ENCODE results near the gene CEP104. TPM values are rescaled to one million over a fixed set of nuclear protein-coding genes. Genes with fewer than 3 reads are reported as not detected.

Gene CEP104
- total RNA-seq, 1 donor from 2014 or later = 40.3 TPM

GRCh38 chr1:3775490-3776230, 81.4 kb downstream of the CEP104 start:
- no peak overlapping the region for H3K27ac Mint-ChIP-seq (ENCODE audit: unreplicated experiment)
- no peak for TF ChIP-seq CTCF (IDR thresholded peaks at IDR 0.05; ENCODE audit: unreplicated experiment)
- peak; percentile 31 for DNase-seq (ENCODE audit: low spot score)

DNA sequence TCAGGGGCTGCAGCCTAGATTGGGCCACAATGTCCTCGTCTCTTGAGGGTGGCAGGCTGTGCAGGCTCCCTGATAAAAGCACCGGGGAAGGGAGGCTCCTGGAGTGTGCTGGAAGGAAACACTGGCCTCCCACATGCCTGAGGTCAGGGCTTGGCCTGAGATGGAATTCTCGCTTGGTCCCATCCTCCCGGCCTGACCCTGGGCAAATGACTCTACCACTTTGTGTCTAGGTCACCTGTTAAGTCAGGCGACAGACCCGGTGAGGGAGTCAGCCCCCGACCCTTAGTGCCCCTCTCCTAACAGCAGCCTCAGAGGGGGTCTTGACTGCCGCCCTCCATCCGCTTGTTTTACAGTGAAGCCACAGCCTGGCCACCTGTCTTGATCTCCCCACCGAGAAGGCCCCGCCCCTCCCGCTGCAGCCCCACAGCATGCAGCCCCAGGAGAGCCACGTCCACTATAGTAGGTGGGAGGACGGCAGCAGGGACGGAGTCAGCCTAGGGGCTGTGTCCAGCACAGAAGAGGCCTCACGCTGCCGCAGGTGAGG, 82.0 kb downstream of the CEP104 start:
- H3K4me3 Mint-ChIP-seq (ENCODE audit: unreplicated experiment) = no peak overlapping the region
- H3K4me1 Mint-ChIP-seq (ENCODE audit: unreplicated experiment) = no peaks in the 10 kb centered on the region
- H3K9me3 Mint-ChIP-seq (ENCODE audit: unreplicated experiment) = no peaks in the 10 kb centered on the region
- TF ChIP-seq CTCF (IDR thresholded peaks at IDR 0.05; ENCODE audit: unreplicated experiment) = no peak
- H3K36me3 Mint-ChIP-seq (ENCODE audit: low read depth, unreplicated experiment) = peaks cover 9% of the 10 kb centered on the region
- no peak overlapping the region for H3K27ac Mint-ChIP-seq (ENCODE audit: unreplicated experiment)
- H3K27me3 Mint-ChIP-seq (ENCODE audit: unreplicated experiment) = peaks cover 3% of the 10 kb centered on the region
- DNase-seq (ENCODE audit: low spot score) = no peak

More at GRCh38 chr1:3775490-3776230, 81.4 kb downstream of the CEP104 start:
- H3K27me3 Mint-ChIP-seq (ENCODE audit: unreplicated experiment) = peaks cover 3% of the 10 kb centered on the region
- H3K4me1 Mint-ChIP-seq (ENCODE audit: unreplicated experiment) = no peaks in the 10 kb centered on the region
- H3K4me3 Mint-ChIP-seq (ENCODE audit: unreplicated experiment) = no peak overlapping the region
- peaks cover 14% of the 10 kb centered on the region for H3K36me3 Mint-ChIP-seq (ENCODE audit: low read depth, unreplicated experiment)
- no peaks in the 10 kb centered on the region for H3K9me3 Mint-ChIP-seq (ENCODE audit: unreplicated experiment)

GRCh38 chr1:3774276-3774945, 82.6 kb downstream of the CEP104 start:
- no peaks in the 10 kb centered on the region for H3K9me3 Mint-ChIP-seq (ENCODE audit: unreplicated experiment)
- DNase-seq (ENCODE audit: low spot score) = no peak
- H3K36me3 Mint-ChIP-seq (ENCODE audit: low read depth, unreplicated experiment) = peaks cover 3% of the 10 kb centered on the region
- H3K27ac Mint-ChIP-seq (ENCODE audit: unreplicated experiment) = no peak overlapping the region
- no peaks in the 10 kb centered on the region for H3K4me1 Mint-ChIP-seq (ENCODE audit: unreplicated experiment)
- H3K27me3 Mint-ChIP-seq (ENCODE audit: unreplicated experiment) = peaks cover 3% of the 10 kb centered on the region
- TF ChIP-seq CTCF (IDR thresholded peaks at IDR 0.05; ENCODE audit: unreplicated experiment) = no peak
- no peak overlapping the region for H3K4me3 Mint-ChIP-seq (ENCODE audit: unreplicated experiment)

GRCh38 chr1:3773572-3774275, 83.3 kb downstream of the CEP104 start:
- no peaks in the 10 kb centered on the region for H3K9me3 Mint-ChIP-seq (ENCODE audit: unreplicated experiment)
- peaks cover 3% of the 10 kb centered on the region for H3K27me3 Mint-ChIP-seq (ENCODE audit: unreplicated experiment)
- H3K27ac Mint-ChIP-seq (ENCODE audit: unreplicated experiment) = no peak overlapping the region
- DNase-seq (ENCODE audit: low spot score) = no peak
- no peaks in the 10 kb centered on the region for H3K4me1 Mint-ChIP-seq (ENCODE audit: unreplicated experiment)
- TF ChIP-seq CTCF (IDR thresholded peaks at IDR 0.05; ENCODE audit: unreplicated experiment) = no peak
- H3K4me3 Mint-ChIP-seq (ENCODE audit: unreplicated experiment) = no peak overlapping the region
- H3K36me3 Mint-ChIP-seq (ENCODE audit: low read depth, unreplicated experiment) = no peaks in the 10 kb centered on the region

All from endothelial cell (in vitro differentiated cells).